K562 (cell line): ENCODE measurements around the gene SMAD7. TPM values are rescaled to one million over a fixed set of nuclear protein-coding genes. Genes with fewer than 3 reads are reported as not detected.

ENCODE experiments used
- CXXC5 ChIP-seq: fragments of 250-450 bp; sonication (Bioruptor Pico); IDR thresholded peaks from 2 replicates; pipeline ENCODE4 v1.8.0; 2022; ENCODE audit warnings: inconsistent platforms, mild to moderate bottlenecking, moderate library complexity
- HCFC1 ChIP-seq: IDR thresholded peaks from 2 replicates; pipeline ENCODE4 v1.6.1; 2012; ENCODE audit warnings: low read depth, low read length, improper control_type of control experiment
- KDM2B ChIP-seq: fragments of 250-450 bp; sonication (Bioruptor Pico); IDR thresholded peaks from 2 replicates; pipeline ENCODE4 v1.8.0; 2021; ENCODE audit warnings: mild to moderate bottlenecking, moderate library complexity
- MTF1 ChIP-seq: fragments of 250-450 bp; sonication (Bioruptor Pico); IDR thresholded peaks from 2 replicates; pipeline ENCODE4 v1.9.0; 2021; ENCODE audit warnings: moderate library complexity, mild to moderate bottlenecking, inconsistent platforms, borderline replicate concordance
- POLR2AphosphoS5 ChIP-seq: IDR thresholded peaks from 2 replicates; pipeline ENCODE4 v1.6.1; 2011; ENCODE audit warnings: mild to moderate bottlenecking, low read depth, low read length, moderate library complexity; ENCODE audit not compliant: control insufficient read depth, insufficient read depth
- ZFX ChIP-seq: sonication (generic); formaldehyde crosslinking; IDR thresholded peaks from 2 replicates; pipeline ENCODE4 v1.8.0; 2022; ENCODE audit warnings: mild to moderate bottlenecking, missing genetic modification reagents, moderate library complexity
- ZNF311 ChIP-seq: fragments of 250-450 bp; sonication (Bioruptor Pico); IDR thresholded peaks from 2 replicates; pipeline ENCODE4 v1.4.0; 2020; ENCODE audit warnings: mild to moderate bottlenecking, moderate library complexity
- ZNF551 ChIP-seq: fragments of 250-450 bp; sonication (Bioruptor Pico); IDR thresholded peaks from 2 replicates; pipeline ENCODE4 v1.5.0; 2021; ENCODE audit warnings: mild to moderate bottlenecking, moderate library complexity
- ZNF57 ChIP-seq: fragments of 450-650 bp; formaldehyde crosslinking; IDR thresholded peaks from 2 replicates; pipeline ENCODE4 v1.4.0; 2020; ENCODE audit warnings: mild to moderate bottlenecking, moderate library complexity
- polyA plus RNA-seq, 8 experiments: library from polyadenylated mRNA; depleted of rRNA in 4 of 8; stranded (reverse) in 5 of 8; unstranded in 3 of 8; fragments of >200 nt; fragmentation: Nextera tagmentation in 2 of 8; fragmentation: Illumina TruSeq in 1 of 8; extraction: Ambion mirVana in 2 of 8; extraction: Trizol in 1 of 8; gene quantifications; 2 replicates each; pipeline versions ENCODE4 v1.2.1 to v1.2.3, GENCODE V29; 2011 to 2014; ENCODE audit warnings: inconsistent platforms in 1 of 8, missing spikeins in 1 of 8
- total RNA-seq, 7 experiments: library from RNA; depleted of rRNA in 6 of 7; stranded (reverse); fragments of >200 nt in 6 of 7; fragmentation: Illumina TruSeq in 2 of 7; extraction: Trizol in 2 of 7; gene quantifications; 2 replicates each; pipeline versions ENCODE4 v1.2.1 to v1.2.3, GENCODE V29; 2011 to 2021; ENCODE audit warnings: low replicate concordance in 1 of 7
- TF ChIP-seq, protein P1 (sequence below), 2 experiments: fragments of 450-650 bp in 1 of 2; IDR thresholded peaks; 2 replicates each; pipeline ENCODE4 v1.6.1; 2011 to 2017; ENCODE audit warnings: low read depth in 2 of 2, antibody characterized with exemption in 1 of 2, borderline replicate concordance in 1 of 2, low read length in 1 of 2, mild to moderate bottlenecking in 1 of 2, mixed read lengths in 1 of 2; ENCODE audit not compliant: control insufficient read depth in 1 of 2
- TF ChIP-seq, protein P2 (sequence below): sonication (generic); formaldehyde crosslinking; IDR thresholded peaks from 2 replicates; pipeline ENCODE4 v1.9.0; 2022; ENCODE audit warnings: mild to moderate bottlenecking, missing genetic modification reagents
- TF ChIP-seq, protein P3 (sequence below): fragments of 250-450 bp; sonication (Bioruptor Pico); IDR thresholded peaks from 2 replicates; pipeline ENCODE4 v1.5.0; 2021
- TF ChIP-seq, protein P4 (sequence below): fragments of 450-650 bp; IDR thresholded peaks from 2 replicates; pipeline ENCODE4 v1.6.1; 2017; ENCODE audit warnings: antibody characterized with exemption, mild to moderate bottlenecking
- TF ChIP-seq, protein P5 (sequence below): fragments of 250-450 bp; sonication (Bioruptor Pico); IDR thresholded peaks from 2 replicates; pipeline ENCODE4 v1.8.0; 2021; ENCODE audit warnings: moderate library complexity, mild to moderate bottlenecking, inconsistent platforms
- TF ChIP-seq, protein P6 (sequence below): fragments of 250-450 bp; sonication (Bioruptor Pico); IDR thresholded peaks from 2 replicates; pipeline ENCODE4 v1.9.0; 2021; ENCODE audit warnings: mild to moderate bottlenecking, inconsistent platforms

SMAD7 gene
- total and polyA plus RNA-seq, 9 of the 15 experiments (the other 6 are each of a cell fraction or from before 2014, with no cell fraction given): 0.13 to 3.0 (median 1.6) TPM

DNA sequence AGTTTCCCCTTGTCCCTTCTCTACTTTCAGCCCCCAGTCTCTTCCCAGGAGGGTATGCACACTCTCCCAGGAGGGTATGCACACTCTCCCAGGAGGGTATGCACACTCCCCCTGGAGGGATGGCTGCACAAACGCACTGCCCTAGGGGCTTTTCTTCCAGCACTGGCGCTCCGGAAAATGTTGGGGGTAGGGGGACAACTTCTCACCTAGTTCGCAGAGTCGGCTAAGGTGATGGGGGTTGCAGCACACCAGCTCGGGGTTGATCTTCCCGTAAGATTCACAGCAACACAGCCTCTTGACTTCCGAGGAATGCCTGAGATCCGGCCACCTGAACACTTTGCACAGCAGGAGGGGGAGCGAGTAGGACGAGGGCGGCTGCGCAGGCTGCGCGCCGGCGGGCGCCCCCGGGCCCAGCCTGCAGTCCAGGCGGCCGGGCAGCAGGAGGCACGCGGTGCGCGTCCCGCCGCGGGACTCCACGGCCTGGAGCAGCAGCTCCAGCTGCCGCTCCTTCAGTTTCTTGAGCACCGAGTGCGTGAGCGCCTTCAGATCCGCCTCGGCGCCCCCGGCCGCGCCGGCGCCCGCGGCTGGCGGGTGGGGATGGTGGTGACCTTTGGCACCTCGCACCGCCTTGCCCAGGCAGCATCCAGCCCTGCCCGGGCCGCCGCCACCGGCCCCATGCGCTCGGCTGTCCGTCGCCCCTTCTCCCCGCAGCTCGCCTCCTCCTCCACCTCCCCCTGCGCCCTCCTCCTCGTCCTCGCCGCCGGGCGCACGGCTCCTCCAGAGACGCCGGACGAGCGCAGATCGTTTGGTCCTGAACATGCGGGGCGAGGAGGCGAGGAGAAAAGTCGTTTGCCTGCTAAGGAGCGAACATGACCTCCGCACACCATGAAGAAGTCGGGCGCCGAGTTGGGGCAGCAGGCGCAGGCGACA is 894 bp downstream of the SMAD7 start (continued):
- TF ChIP-seq, protein P1, sequence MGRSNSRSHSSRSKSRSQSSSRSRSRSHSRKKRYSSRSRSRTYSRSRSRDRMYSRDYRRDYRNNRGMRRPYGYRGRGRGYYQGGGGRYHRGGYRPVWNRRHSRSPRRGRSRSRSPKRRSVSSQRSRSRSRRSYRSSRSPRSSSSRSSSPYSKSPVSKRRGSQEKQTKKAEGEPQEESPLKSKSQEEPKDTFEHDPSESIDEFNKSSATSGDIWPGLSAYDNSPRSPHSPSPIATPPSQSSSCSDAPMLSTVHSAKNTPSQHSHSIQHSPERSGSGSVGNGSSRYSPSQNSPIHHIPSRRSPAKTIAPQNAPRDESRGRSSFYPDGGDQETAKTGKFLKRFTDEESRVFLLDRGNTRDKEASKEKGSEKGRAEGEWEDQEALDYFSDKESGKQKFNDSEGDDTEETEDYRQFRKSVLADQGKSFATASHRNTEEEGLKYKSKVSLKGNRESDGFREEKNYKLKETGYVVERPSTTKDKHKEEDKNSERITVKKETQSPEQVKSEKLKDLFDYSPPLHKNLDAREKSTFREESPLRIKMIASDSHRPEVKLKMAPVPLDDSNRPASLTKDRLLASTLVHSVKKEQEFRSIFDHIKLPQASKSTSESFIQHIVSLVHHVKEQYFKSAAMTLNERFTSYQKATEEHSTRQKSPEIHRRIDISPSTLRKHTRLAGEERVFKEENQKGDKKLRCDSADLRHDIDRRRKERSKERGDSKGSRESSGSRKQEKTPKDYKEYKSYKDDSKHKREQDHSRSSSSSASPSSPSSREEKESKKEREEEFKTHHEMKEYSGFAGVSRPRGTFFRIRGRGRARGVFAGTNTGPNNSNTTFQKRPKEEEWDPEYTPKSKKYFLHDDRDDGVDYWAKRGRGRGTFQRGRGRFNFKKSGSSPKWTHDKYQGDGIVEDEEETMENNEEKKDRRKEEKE (IDR thresholded peaks at IDR 0.05; ENCODE audit: borderline replicate concordance in 1 of 2, control insufficient read depth in 1 of 2, low read depth in 2 of 2, low read length in 1 of 2): no peak
- TF ChIP-seq MTF1 (no peak), HCFC1 (no peak), ZNF311 (no peak), ZNF57 (CRISPR knock-in tag) (no peak), ZNF551 (no peak), KDM2B (no peak), POLR2AphosphoS5 (no peak), CXXC5 (peak; percentile 31), ZFX (CRISPR knock-in tag) (peak; percentile 42; the same call in 1 of the 2 replicates)
- TF ChIP-seq, protein P2, sequence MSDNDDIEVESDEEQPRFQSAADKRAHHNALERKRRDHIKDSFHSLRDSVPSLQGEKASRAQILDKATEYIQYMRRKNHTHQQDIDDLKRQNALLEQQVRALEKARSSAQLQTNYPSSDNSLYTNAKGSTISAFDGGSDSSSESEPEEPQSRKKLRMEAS (CRISPR knock-in tag): peak; percentile 40; the same call in 1 of the 2 replicates
- TF ChIP-seq, protein P3, sequence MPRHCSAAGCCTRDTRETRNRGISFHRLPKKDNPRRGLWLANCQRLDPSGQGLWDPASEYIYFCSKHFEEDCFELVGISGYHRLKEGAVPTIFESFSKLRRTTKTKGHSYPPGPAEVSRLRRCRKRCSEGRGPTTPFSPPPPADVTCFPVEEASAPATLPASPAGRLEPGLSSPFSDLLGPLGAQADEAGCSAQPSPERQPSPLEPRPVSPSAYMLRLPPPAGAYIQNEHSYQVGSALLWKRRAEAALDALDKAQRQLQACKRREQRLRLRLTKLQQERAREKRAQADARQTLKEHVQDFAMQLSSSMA (CRISPR knock-in tag): no peak
- TF ChIP-seq, protein P4, sequence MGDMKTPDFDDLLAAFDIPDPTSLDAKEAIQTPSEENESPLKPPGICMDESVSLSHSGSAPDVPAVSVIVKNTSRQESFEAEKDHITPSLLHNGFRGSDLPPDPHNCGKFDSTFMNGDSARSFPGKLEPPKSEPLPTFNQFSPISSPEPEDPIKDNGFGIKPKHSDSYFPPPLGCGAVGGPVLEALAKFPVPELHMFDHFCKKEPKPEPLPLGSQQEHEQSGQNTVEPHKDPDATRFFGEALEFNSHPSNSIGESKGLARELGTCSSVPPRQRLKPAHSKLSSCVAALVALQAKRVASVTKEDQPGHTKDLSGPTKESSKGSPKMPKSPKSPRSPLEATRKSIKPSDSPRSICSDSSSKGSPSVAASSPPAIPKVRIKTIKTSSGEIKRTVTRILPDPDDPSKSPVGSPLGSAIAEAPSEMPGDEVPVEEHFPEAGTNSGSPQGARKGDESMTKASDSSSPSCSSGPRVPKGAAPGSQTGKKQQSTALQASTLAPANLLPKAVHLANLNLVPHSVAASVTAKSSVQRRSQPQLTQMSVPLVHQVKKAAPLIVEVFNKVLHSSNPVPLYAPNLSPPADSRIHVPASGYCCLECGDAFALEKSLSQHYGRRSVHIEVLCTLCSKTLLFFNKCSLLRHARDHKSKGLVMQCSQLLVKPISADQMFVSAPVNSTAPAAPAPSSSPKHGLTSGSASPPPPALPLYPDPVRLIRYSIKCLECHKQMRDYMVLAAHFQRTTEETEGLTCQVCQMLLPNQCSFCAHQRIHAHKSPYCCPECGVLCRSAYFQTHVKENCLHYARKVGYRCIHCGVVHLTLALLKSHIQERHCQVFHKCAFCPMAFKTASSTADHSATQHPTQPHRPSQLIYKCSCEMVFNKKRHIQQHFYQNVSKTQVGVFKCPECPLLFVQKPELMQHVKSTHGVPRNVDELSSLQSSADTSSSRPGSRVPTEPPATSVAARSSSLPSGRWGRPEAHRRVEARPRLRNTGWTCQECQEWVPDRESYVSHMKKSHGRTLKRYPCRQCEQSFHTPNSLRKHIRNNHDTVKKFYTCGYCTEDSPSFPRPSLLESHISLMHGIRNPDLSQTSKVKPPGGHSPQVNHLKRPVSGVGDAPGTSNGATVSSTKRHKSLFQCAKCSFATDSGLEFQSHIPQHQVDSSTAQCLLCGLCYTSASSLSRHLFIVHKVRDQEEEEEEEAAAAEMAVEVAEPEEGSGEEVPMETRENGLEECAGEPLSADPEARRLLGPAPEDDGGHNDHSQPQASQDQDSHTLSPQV: no peak
- TF ChIP-seq, protein P5, sequence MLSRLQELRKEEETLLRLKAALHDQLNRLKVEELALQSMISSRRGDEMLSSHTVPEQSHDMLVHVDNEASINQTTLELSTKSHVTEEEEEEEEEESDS (CRISPR knock-in tag): no peak
- TF ChIP-seq, protein P6, sequence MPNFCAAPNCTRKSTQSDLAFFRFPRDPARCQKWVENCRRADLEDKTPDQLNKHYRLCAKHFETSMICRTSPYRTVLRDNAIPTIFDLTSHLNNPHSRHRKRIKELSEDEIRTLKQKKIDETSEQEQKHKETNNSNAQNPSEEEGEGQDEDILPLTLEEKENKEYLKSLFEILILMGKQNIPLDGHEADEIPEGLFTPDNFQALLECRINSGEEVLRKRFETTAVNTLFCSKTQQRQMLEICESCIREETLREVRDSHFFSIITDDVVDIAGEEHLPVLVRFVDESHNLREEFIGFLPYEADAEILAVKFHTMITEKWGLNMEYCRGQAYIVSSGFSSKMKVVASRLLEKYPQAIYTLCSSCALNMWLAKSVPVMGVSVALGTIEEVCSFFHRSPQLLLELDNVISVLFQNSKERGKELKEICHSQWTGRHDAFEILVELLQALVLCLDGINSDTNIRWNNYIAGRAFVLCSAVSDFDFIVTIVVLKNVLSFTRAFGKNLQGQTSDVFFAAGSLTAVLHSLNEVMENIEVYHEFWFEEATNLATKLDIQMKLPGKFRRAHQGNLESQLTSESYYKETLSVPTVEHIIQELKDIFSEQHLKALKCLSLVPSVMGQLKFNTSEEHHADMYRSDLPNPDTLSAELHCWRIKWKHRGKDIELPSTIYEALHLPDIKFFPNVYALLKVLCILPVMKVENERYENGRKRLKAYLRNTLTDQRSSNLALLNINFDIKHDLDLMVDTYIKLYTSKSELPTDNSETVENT (CRISPR knock-in tag): no peak
